Mesothelial cell of epicardium (in vitro differentiated cells): ENCODE measurements around the gene TIMP3. TPM values are rescaled to one million over a fixed set of nuclear protein-coding genes. Genes with fewer than 3 reads are reported as not detected.
"Not testable (repeated sequence)": the region's sequence is repeated elsewhere in the genome, so short reads cannot be mapped to it uniquely, and the experiment has no call there.

Source experiments
- DNase-seq, 2 experiments: peaks; one replicate each; pipeline ENCODE4 v3.0.0; 2021; ENCODE audit warnings: low spot score in 2 of 2; ENCODE audit not compliant: unreplicated experiment in 2 of 2
- H3K27ac Mint-ChIP-seq: 2 replicates; pipeline ENCODE4 v1.8.0; 2021; ENCODE audit warnings: mixed read lengths
- H3K27me3 Mint-ChIP-seq: 2 replicates; pipeline ENCODE4 v1.8.0; 2021; ENCODE audit warnings: low read depth, mixed read lengths
- H3K36me3 Mint-ChIP-seq: 2 replicates; pipeline ENCODE4 v1.8.0; 2021; ENCODE audit warnings: mixed read lengths
- H3K4me1 Mint-ChIP-seq: 2 replicates; pipeline ENCODE4 v1.8.0; 2021; ENCODE audit warnings: mixed read lengths
- H3K4me3 Mint-ChIP-seq: 2 replicates; pipeline ENCODE4 v1.8.0; 2021; ENCODE audit warnings: mild to moderate bottlenecking, moderate library complexity, mixed read lengths
- H3K9me3 Mint-ChIP-seq: 2 replicates; pipeline ENCODE4 v1.8.0; 2021; ENCODE audit warnings: mixed read lengths
- total RNA-seq: library from RNA; stranded (reverse); gene quantifications from 3 replicates; pipeline ENCODE4 v1.2.1, GENCODE V29; 2021
- TF ChIP-seq, protein P1 (sequence below): fragments of 200-600 bp; sonication (generic); IDR thresholded peaks from one replicate; pipeline ENCODE4 v1.5.0; 2021; ENCODE audit warnings: antibody characterized with exemption; ENCODE audit not compliant: unreplicated experiment

The TIMP3 gene
- 65.9 to 68.2 TPM (median 67.2 TPM) in 3 replicates for total RNA-seq

- TF ChIP-seq, protein P1, sequence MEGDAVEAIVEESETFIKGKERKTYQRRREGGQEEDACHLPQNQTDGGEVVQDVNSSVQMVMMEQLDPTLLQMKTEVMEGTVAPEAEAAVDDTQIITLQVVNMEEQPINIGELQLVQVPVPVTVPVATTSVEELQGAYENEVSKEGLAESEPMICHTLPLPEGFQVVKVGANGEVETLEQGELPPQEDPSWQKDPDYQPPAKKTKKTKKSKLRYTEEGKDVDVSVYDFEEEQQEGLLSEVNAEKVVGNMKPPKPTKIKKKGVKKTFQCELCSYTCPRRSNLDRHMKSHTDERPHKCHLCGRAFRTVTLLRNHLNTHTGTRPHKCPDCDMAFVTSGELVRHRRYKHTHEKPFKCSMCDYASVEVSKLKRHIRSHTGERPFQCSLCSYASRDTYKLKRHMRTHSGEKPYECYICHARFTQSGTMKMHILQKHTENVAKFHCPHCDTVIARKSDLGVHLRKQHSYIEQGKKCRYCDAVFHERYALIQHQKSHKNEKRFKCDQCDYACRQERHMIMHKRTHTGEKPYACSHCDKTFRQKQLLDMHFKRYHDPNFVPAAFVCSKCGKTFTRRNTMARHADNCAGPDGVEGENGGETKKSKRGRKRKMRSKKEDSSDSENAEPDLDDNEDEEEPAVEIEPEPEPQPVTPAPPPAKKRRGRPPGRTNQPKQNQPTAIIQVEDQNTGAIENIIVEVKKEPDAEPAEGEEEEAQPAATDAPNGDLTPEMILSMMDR, result no peak
- Mint-ChIP-seq H3K27me3 (no peaks in the 10 kb centered on the region), H3K9me3 (no peaks in the 10 kb centered on the region), H3K4me1 (peaks cover 50% of the 10 kb centered on the region), H3K27ac (peak within 1 kb of the TSS; percentile 60), H3K4me3 (peak within 1 kb of the TSS; percentile 85), H3K36me3 (no peaks in the 10 kb centered on the region)
- peak; percentile 60 to 82 for DNase-seq
Observed at GRCh38 chr22:32801537-32802236, at the start of gene TIMP3. Gene TIMP3 (plus strand): TSS chr22:32801705. CDS start chr22:32802002, 297 bp downstream.

- TF ChIP-seq, protein P1, result no peak
- Mint-ChIP-seq H3K27me3 (no peaks in the 10 kb centered on the region), H3K4me1 (peaks cover 6% of the 10 kb centered on the region), H3K9me3 (no peaks in the 10 kb centered on the region), H3K36me3 (no peaks in the 10 kb centered on the region), H3K27ac (no peak overlapping the region), H3K4me3 (no peak overlapping the region)
- no peak for DNase-seq
Observed at GRCh38 chr22:32752326-32752725, 49.2 kb upstream of the TIMP3 start.

DNA sequence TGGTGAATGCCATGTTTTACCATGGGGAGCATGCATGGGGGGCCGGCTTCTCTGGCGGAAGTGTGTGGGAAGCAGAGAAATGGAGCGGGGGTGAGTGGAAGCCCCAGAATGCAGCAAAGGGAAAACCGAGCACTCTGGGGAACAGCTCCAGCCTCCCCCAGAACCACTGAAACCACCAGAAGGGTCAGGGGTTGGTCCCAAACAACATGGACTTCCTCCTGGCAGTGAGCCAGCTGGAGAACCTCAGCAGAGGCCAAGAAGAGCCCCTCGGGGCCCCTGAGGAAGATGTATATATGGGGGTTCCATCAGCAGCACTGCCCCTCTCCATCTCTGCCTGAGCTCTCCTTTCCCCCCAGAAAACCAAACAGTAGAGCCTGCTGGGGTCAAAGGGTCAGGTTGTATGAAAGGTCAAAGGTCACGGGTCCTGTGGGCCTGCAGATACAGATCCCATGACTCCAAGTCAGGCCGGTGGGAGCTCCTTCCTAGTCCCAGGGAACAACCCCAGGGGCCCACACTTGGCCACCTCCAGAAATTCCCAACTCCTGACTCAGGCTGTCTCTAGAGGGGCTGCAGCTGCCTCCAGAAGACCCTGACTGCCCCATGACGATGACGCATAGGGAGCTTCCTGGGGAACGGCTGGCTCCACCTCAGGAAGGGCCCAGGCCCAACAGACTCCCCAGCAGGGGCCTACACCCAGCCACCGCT, 48.5 kb upstream of the TIMP3 start:
- Mint-ChIP-seq H3K4me3 (no peak overlapping the region), H3K9me3 (no peaks in the 10 kb centered on the region), H3K27ac (no peak overlapping the region), H3K27me3 (no peaks in the 10 kb centered on the region), H3K4me1 (peaks cover 6% of the 10 kb centered on the region), H3K36me3 (no peaks in the 10 kb centered on the region)
- no peak for DNase-seq
- TF ChIP-seq, protein P1, result no peak

- no peak overlapping the region for H3K4me3 Mint-ChIP-seq
- DNase-seq, result no peak
- no peak overlapping the region for H3K27ac Mint-ChIP-seq
- TF ChIP-seq, protein P1, result no peak
- H3K27me3 Mint-ChIP-seq, result no peaks in the 10 kb centered on the region
- H3K36me3 Mint-ChIP-seq, result no peaks in the 10 kb centered on the region
- no peaks in the 10 kb centered on the region for H3K9me3 Mint-ChIP-seq
- H3K4me1 Mint-ChIP-seq, result peaks cover 6% of the 10 kb centered on the region
Observed at GRCh38 chr22:32753591-32753990, 47.9 kb upstream of the TIMP3 start.

DNA sequence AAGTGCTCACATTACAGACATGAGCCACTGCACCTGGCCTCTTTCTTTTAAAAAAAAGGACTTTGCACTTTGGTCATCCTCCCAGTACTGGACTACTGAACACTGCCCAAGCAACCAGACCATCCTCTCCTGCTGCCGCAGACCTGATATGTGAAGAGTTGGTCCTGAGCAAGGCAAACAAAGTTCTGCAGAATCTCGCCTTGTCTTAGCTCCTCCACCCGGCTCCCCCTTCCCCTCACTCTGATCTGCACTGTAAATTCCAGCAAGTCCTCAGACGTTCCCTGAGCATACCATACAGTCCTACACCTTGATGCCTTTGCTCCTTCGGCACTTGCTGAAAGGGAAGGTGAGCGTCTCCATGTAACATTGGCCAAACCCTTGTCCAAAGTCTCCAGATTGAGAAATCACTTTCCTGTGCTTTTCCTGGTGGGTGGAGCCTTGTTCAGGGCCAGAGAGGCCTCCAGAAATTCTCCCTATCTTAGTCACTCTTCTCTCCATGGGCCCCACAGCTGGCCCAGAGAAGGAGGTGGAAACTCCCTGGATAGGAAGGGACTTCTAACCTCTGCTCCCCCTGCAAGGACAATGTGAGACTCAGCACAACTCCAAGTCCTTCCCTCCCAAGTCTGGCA, 47.0 kb upstream of the TIMP3 start:
- Mint-ChIP-seq H3K27me3 (no peaks in the 10 kb centered on the region), H3K4me3 (no peak overlapping the region), H3K9me3 (no peaks in the 10 kb centered on the region), H3K4me1 (peaks cover 6% of the 10 kb centered on the region), H3K27ac (no peak overlapping the region), H3K36me3 (no peaks in the 10 kb centered on the region)
- TF ChIP-seq, protein P1, result no peak
- no peak for DNase-seq

DNA sequence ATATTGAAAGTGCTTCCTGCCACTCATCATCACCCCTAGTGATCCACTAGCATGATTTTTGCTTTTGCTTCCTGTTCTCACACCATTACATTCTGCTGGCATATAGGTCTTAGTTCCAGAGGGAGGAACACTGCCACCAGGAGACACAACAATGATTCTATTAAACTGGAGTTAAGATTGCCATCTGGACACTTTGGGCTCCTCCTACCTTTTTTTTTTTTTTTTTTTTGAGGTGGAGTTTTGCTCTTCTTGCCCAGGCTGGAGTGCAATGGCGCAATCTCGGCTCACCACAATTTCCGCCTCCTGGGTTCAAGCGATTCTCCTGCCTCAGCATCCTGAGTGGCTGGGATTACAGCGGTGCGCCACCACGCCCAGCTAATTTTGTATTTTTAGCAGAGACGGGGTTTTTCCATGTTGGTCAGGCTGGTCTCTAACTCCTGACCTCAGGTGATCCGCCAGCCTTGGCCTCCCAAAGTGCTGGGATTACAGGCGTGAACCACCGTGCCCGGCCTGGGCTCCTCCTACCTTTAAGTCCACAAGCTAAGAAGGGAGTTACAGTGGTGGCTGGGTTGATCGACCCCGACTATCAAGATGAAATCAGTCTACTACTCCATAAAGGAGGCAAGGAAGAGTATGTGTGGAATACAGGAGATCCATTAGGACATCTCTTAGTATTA, 44.3 kb upstream of the TIMP3 start:
- not testable (repeated sequence) for H3K27me3 Mint-ChIP-seq, H3K9me3 Mint-ChIP-seq, H3K4me1 Mint-ChIP-seq, DNase-seq, H3K4me3 Mint-ChIP-seq, H3K27ac Mint-ChIP-seq, H3K36me3 Mint-ChIP-seq
